Muscle of back (tissue), 11 donors: ENCODE measurements around the gene C5orf58. TPM values are rescaled to one million over a fixed set of nuclear protein-coding genes. Genes with fewer than 3 reads are reported as not detected.
"Not testable (repeated sequence)": the region's sequence is repeated elsewhere in the genome, so short reads cannot be mapped to it uniquely, and the experiment has no call there.

Source experiments
- DNase-seq, 3 donors: peaks; one replicate each; pipeline versions ENCODE4 v3.0.0 to v3.0.0-alpha.2; 2013
- polyA plus RNA-seq, 10 donors: library from polyadenylated mRNA; unstranded; fragments of 120-200 nt; gene quantifications; one replicate each; pipeline ENCODE4 v1.2.1, GENCODE V29; 2013; ENCODE audit not compliant: insufficient read length in 10 of 10

The C5orf58 gene
- polyA plus RNA-seq, 10 donors: 0.31 to 0.67 (median 0.58) TPM; not detected in 3

DNA sequence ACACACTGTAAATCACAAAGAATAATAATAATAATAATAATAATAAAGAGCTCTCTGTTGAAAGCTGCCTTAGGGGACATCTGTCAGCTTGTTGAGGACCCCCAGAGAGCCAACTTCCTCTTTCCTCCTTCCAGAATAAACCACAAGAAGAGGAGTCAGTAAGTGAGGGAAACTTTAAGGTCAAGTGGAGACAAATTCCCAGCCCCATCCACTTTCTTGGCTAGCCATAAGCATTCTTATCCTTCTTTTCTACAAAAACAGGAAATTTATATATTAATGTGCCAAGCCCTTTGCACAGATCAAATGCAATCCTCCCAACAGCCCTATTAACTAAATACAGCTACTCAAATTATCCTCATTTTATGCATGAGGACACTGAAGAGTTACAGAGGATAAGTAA, 9.4 kb upstream of the C5orf58 start:
- peak in 1 of 3 donors; percentile 74 for DNase-seq

DNA sequence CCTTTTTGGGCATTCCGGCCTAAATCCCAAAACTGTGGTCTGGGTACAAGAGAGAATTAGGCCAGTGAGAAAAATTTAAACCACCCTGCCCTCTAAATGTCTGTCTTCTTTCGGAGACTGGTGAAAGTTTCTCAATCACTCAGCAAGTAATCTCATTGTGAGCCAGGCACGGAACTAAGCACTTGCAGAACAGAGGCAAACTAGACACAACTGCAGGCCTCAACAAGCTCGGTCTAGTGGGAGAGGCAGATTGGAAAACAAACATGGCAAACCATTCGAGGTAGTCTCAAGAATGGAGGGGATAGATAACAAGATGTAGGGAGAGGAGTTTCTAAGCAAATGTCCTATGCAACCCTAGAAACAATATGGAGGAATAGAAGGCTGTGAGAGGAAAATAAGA, 8.9 kb upstream of the C5orf58 start:
- no peak for DNase-seq

DNA sequence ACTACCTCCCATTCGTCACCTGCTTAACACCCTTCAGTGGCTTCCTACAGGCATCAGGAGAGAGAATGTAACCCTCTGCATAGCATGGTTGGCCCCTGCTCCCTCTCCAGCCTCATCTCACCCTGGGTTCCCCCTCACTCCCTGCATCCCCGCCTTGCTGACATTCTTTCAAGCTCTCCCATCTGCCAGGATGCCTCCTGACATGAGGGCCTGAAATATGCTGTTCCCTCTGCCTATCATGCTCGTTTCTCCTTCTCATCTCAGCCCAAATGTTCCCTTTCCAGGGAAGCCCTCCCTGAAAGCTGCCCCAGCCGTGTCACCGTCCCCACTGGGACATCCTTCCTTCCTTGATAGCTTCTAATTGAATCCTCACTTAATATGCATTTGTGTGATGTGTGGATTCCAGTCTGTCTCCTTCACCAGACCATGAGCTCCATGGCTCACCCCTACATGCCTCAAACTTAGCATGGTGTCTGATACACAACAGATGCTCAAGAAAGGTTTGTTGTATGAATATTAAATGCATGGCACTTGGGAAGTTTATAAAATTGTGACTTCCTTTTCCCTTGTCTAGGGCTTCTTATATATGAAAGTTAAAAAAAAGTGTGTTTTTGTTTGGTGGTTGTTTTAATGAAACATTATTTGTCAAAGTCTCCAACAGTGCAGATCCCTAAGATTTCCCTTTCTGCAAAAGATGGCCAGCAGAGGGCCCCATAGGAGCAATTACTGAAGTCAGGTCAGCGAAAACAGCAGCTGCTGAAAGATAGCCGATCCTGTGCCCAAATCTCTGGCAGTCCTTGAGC, 7.3 kb upstream of the C5orf58 start:
- DNase-seq: peak; percentile 63 to 90 (median 83)

DNA sequence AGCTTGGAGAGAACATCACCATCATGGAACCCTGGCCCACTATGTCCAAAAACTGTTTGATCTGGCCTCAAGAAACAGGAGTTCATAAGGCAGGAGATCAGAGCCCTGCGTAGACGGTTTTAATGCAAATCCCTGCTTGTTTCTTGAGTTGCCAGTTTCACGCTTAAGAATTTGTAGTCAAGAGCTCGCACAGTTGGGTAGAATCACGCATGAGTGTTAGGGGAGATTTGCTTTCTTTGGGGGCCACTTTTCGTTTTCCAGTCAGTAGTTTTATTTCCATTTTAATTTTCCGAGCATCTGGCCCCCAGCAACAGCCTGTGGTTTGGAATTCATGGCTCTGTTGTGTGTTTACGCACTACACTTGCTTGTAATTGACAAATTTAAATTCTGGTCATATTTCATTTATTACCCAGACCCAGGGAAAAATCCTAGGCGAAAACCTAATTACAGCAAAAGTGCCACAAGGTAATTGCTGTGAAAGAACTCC, 6.6 kb upstream of the C5orf58 start:
- DNase-seq: no peak

DNA sequence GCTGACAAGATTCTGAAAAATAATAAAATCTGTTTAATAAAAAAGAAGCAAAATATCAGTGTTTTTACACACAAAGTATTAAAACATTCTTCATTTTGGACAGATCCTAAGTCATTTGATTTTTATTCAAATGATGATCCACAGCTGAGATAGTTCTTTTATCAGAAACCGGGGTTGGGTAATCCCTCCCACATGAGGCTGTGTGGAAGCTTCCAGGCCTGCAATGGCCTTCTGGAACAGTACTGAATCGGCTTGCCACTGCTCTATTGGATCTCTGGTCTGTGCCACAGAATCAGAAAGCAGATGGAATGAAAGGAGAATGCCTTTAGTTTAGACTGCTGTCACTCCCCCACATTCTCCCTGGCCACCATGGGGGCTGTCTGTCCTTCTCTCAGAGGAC, 6.1 kb upstream of the C5orf58 start:
- DNase-seq: peak in 1 of 3 donors; percentile 36

DNA sequence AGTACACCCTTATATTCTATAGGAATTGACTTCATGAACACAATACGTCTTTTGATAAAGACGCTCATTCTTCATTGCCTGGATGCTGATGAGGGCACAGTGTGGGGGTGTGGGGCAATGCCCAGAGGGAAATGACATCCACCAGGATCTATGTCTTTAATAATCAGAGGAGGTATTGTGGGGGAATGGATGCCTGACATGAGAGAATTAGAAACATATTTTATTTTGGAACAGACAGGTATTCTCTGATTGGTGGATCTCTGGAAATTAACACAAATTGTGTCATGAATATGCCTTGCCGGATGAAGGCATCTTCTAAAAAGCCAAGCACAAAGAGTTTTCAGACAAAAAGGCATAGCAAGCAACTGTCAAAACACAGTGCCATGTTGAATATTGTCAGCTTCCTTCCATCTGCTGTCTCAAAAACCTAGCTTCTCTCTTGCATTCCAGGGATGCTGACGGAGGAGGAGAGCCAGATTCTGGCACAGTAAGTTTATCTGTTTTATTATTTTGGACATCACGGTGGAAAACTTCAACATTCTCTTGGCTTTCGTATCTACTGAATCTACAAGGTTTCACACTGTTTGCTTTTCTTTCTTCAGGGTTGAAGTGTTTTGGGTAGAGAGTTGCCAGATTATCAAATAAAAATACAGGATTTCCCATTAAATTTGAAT, 3.9 kb upstream of the C5orf58 start:
- DNase-seq: peak in 2 of 3 donors; percentile 76 to 87

DNA sequence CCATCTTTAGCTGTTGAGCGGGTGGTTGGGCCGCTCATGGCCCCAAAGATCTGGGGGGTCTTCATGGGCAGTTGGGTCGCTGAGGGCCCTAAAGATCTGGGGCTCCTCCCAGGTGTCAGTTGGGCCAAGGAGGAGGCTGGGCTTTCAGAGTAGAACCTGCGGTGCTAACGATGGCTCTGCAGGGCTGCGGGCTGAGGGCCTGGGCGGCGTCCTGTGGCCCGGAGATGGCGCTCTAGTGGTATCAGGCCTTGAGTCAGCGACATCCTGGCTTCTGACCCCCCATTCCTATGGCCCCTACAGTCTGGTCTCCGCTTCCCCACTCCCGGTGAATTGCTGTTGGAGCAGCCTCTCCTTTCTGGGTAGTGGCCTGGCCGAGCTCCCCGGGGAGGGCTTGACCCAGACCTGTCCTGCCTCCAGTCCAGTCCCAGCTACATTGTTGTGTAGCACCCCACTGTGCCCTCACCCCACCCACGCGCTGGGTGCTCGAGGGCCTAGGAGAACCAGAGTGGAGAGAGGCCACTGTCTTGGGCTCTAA, 640 bp downstream of the C5orf58 start:
- DNase-seq: no peak

DNA sequence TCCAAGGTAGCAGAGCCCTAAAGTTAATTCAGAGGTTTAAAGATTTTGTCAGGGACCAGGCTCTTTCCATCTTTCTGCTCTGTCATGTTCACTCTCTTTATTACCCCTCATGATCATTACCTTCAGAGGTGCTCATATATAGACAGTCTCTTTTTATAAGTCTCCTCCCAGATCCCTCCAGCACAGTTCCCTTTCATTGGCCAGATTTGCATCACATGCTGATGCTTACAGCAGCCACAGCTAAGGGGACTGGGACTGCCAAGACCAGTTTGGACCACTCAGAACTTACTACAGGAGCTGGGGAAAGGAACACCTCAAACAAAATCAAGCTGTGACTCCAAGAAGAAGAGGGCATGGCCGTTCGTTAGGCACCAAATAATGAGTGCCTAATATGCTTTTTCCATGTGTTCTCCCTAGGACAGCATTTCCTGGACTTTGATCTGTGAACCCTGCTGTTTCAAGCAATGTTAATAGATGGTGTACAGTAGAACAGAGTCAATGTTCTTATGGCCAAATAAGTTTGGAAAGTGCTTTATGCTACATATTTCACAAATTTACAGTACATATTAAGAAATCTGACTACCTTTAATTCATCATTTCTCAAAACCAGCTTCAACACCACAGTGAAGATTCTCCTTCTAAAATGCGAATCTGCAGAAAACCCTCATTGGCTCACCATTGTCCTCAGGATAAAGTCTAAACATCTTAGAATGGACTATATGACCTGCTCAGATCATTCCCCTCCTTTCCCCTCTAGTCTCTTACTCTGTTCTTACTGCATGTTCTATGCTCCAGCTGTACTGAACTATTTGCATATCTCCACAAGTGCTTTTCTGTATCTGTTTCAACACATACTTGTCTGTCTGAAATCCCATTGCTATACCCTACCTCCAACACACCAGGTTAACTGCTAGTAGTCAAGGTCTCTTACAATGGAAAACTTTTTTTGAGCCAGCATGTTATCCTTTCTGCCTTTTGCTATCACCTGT, 3.4 kb downstream of the C5orf58 start:
- DNase-seq: no peak

DNA sequence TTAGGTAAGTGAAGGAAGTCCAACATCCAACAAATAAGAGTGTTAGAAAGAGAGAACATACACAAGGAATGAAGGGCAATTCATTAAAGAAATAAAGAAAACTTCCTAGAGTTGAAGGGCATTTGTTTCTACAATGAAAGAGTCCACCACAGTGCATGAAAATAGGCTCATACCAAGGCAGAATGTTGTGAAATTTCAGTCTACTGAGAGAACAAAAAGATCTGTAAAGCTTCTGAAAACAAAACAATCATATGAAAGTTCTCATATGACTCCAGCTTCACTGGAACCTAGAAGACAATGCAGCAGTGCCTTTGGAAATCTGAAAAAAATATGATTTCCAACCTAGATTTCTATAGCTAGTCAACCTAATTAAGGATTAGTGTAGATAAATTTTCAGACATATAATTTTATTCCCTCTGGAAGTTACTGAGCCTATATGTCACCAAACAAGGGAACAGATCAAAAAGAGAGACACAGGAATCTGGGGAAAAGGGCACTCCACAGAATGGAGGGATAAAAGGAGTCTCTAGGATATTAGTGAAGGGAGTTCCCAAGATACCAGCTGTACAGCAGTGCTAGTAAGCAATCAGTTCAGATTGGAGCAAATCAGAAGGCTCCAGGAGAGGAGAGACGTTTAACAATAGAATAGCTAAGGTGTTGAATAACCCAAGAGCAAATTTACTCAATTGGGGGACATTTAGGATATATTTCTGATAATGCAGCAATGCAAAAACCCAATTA, 5.8 kb downstream of the C5orf58 start:
- no peak for DNase-seq

DNA sequence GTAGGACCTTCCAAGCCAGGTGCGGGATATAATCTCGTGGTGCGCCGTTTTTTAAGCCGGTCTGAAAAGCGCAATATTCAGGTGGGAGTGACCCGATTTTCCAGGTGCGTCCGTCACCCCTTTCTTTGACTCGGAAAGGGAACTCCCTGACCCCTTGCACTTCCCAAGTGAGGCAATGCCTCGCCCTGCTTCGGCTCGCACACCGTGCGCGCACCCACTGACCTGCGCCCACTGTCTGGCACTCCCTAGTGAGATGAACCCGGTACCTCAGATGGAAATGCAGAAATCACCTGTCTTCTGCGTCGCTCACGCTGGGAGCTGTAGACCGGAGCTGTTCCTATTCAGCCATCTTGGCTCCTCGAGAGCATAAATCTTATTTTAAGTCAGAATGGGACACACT, 12.7 kb downstream of the C5orf58 start:
- not testable (repeated sequence) for DNase-seq

DNA sequence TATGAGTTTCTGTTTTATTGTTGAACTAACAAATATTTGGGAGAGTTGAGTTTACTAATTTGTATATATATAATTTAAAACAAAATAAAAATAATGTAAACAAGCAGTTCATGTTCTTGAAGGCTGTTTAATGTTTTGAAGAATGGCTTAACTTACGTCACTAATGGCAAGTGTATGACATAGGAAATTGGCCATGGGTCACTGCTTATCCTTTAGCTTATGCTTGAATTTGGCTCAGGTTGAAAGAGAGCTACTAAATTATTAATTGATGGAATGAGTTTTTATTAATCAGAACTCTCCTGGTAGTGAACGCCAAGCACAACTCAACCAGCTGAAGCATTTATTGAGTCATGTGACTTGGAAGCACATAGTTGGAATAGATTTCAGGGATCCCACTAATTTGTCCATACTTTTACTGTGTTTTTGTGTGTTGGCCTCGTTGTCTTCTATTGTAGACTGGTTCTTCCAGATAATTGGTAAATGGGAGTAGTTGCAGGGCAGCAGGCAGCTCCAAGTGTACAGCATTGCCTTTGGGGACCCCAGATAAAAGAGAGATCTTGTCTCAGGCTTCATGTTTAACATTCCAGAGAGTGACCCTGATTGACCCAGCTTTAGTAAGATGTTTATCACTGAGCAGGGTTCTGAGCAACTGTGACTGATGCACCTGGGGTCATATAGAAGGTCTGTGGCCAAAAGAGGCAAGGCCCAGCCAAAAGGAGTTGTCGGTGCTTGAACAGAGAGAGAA, 13.5 kb downstream of the C5orf58 start:
- no peak for DNase-seq

DNA sequence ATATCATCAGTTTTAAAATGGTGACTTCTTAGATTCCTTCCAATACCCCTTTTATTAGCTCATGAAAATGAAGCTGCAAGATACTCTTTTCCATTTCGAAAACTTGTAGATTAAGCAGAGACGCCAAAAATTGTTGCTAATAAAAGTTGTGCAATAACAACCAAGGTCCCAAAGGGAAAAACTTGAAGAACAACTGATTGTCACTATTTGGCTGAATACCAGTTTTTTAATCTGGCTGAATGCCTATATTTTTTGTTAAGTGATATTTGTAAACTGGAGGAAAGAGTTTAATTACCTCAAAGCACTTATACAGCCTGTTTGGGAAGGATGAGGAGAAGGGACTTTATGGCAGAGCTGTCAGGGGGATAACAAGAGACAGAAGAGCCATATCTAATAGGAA, 14.6 kb downstream of the C5orf58 start:
- DNase-seq: peak in 1 of 3 donors; percentile 72

DNA sequence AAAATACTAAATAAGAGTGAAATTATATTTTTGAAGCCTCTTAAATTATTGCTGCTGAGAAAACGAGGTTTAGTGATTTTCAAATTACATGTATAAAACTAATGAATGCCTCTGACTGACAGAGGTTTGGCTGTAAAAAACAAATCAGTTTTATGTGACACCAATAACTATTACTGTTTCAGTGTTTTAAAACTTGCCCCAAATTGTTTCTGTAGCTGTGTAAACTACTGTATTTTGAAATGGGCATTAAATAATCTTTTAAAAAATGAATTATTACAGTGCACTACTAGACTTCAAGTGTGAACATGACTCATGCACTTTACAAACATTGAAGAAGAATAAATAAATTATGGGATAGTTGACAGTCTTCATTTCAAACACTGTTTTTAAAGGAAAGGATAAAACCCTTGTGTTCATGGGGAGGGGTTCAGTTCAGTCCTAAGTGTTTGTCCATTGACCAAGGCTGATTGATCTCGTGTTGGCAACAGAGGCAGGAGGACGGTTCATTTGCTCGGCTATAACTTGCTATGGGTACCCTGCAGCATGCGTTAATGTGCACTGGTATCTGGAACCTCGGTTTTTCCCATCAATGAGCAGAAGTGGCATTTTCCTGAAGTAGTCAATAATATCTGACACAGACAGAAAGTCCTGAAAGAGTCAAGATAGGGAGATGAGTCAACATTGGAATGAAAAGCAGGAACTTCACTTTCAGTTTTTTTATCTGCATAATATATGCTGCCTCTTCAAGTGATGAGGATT, 15.6 kb downstream of the C5orf58 start:
- no peak for DNase-seq

DNA sequence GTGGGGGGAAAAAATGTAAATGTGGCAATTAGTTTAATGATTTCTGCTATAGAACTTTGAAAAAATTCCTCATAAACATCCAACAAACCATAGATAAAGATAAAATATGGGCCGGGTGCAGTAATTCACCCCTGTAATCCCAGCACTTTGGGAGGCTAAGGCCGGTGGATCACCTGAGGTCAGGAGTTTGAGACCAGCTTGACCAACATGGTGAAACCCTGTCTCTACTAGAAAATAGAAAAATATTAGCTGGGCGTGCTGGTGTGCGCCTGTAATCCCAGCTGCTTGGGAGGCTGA, 16.1 kb downstream of the C5orf58 start:
- DNase-seq: not testable (repeated sequence)

DNA sequence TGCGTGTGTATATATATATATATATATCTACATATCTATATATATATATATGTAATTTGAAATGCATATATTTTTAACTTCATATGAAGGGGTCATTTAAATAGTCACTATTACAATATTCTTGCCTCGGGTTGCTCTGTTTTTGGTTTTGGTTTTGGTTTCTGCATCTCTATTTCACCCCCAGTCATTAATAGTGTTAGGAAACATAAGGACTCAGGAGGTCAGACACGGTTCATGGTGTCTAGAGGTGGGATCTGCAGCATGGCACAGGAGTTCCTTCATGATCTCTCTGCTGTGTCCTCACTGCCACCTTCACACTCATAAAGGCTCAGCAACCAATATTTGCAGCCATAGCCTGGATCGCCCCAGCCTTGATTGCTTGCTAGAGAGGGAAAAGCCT, 16.6 kb downstream of the C5orf58 start:
- no peak for DNase-seq

DNA sequence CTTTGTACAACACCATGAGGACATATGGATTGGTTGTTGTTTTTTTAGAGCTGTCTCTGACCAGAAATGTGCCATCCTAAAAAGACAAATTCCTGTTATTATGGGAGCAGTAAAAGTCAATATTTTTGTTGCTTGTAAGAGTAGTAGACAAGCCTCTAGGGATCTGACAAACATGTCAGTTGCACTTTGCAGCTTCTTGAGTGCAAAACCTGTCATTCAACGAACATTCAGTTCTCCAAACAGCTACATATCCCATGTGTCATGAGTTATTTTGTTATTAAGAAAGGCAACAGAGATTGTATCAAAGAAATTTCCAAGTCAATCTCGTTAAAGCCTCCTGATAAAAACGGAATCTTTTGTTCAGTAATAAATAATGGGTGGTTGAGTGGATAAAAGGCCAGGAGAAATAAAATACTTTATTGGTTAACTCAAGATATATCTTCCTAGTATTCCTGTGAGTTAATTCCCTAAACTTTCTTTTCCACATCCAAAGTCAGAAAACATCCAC, 18.1 kb downstream of the C5orf58 start:
- no peak for DNase-seq

DNA sequence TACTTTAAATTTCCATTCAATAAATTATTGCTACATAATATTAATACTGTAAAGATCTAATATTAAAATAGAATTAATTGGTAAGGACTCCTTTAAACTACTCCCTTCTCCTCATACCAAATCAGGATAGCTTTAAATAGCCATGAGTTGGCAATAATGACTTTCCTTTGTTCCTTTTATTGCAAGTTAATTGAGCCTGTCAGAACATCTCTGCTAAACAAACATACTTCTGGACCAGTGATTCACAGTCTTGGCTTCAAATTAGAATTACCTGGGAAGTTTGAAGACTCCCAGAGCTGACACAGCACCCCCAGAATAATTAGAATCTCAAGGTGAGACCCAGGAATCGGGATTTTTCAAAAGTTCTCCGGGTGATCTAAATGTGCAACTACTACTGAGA, 18.7 kb downstream of the C5orf58 start:
- DNase-seq: no peak

DNA sequence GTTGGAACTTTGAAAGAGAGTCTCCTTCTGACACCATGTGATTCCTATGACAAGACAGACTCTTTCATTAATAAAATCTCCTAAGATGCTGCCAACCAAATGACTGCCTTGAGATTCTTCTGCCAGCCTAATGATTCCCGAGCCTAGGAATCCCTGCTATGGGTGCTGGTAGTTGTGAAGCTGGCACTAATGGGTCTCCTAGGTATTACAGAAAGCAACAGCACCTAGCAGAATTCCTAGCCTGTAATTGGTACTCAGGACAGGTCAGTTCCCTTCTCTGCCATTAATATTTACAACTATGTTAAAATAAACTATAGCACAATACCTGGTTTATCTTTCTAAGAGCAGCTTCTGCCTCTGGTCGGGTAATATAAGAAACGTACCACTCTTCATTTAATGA, 19.3 kb downstream of the C5orf58 start:
- DNase-seq: no peak

DNA sequence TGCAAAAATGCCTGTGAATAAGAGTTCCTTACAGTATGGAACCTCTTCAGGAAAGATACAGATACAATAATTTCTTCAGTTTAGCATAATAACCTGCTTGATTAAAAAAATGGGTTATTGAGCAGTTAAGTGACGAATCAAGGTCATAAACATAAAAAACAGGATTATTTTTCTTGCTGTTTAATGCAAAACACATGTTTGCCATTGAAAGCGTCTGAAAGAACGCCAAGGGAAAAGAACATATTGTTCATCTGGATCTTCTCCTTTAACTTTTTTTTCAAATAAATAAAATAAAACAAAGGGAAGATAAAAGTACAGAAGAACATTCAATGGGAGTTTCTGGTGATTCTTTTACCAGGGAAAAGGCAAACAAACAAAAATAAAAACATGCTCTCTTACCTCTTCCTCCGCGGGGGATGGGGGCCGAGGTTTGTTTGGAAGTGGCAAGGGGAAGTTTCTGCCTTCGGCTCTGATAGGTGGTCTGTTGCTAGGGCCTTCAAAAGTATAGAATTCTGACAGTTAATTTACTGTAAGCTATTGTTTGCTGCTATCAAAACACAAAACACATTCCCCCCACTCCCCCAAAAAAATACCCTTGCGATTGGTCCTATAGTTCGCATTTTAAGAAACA, 20.1 kb downstream of the C5orf58 start:
- DNase-seq: peak; percentile 39 to 81 (median 53)
